Fibroblast of mammary gland (primary cell): Measurements from ENCODE around the gene CYP4F2.

Source experiments
- DNase-seq: peaks from one replicate; pipeline ENCODE4 v3.0.0-alpha.2; 2010; ENCODE audit warnings: low read depth
- H3K4me3 ChIP-seq: 2 replicates; pipeline ENCODE4 v1.5.1; 2011; ENCODE audit warnings: low read depth, mild to moderate bottlenecking, low read length, moderate library complexity; ENCODE audit not compliant: control insufficient read depth
- CTCF ChIP-seq: conservative IDR thresholded peaks from 2 replicates; pipeline ENCODE4 v1.5.1; 2011; ENCODE audit warnings: low read depth, low read length, inconsistent platforms; ENCODE audit not compliant: control insufficient read depth, insufficient read depth

Gene CYP4F2

DNA sequence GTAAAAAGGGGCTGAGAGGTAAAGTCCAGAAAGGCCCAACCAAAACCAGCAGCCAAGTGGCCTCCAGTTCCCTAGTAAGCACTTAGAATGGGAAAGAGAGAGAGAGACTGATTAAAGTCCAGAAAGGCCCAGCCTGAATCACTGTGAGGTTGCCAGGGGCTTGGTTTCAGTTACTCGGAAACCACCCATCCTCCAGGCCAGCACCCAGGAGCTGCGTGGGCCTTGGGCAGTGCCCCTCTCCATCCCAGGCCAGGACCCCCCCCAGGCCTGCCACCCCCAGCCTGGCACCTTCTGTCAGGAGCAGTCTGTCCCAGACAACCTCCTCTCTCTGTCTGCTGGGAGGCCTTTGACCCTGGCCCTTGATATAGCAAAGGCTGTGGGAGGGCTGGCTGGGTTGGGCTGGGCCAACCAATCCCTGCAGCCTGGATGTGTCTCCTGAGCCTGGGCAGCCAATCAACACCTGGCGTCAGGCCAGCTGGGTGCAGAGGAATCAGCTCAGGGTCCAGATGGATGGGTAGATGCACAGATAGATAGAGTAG lies at the start of gene CYP4F2:
TSS of gene CYP4F2 (minus strand) at position 337 of the 539 bp plus-strand sequence. CDS start 463 bp downstream, outside the sequence.
- H3K4me3 ChIP-seq, result no peak within 1 kb of the TSS
- no peak for TF ChIP-seq CTCF
- DNase-seq, result no peak

- no peak overlapping the region for H3K4me3 ChIP-seq
- DNase-seq, result no peak
- no peak for TF ChIP-seq CTCF
Observed at GRCh38 chr19:15945301-15945700, 47.4 kb upstream of the CYP4F2 start.

- no peak for TF ChIP-seq CTCF
- DNase-seq, result no peak
- no peak overlapping the region for H3K4me3 ChIP-seq
Observed at GRCh38 chr19:15944401-15944800, 46.5 kb upstream of the CYP4F2 start.

DNA sequence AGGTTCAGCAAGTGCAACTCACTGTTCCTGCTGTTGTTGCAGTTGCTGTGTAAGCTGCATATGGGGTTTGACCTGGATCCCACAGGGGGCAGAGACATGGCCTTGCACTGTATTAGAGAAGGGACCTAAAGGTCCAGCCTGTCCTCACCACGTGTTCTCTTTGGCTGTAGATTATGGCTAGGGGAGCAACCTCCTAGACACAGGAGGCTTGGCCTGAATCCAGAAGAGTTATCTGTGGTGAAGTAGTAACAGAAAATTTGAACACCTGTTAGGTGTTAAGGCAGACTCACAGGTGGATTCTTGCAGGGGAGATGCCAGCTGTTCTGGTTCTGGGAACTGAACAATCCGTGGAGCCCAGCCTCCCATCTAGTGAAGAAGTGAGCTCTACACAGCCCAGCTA lies 39.9 kb upstream of the CYP4F2 start:
- no peak for TF ChIP-seq CTCF
- DNase-seq, result no peak
- H3K4me3 ChIP-seq, result no peak overlapping the region

DNA sequence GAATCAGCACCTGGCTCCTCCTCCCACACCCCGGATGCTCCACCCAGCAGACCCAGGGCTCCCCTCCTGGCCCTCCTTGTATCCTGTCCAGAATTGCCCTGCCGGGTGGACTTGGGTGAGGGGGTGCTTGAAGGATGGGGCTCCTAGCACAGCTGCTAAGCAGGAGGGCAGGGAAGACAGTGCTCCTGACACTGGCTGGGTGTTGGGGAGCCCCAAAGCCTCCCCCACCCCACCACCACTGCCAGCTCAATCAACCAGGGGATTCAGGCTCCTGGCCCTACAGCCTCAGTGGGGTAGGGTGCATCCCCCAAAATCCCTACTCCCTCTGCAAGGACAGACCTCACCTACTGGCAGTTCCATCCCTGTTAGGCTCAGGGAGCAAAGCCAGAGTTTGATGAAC lies 39.1 kb upstream of the CYP4F2 start:
- TF ChIP-seq CTCF, result no peak
- no peak overlapping the region for H3K4me3 ChIP-seq
- no peak for DNase-seq

GRCh38 chr19:15936173-15936572 lies 38.3 kb upstream of the CYP4F2 start:
- no peak overlapping the region for H3K4me3 ChIP-seq
- no peak for DNase-seq
- TF ChIP-seq CTCF, result no peak

DNA sequence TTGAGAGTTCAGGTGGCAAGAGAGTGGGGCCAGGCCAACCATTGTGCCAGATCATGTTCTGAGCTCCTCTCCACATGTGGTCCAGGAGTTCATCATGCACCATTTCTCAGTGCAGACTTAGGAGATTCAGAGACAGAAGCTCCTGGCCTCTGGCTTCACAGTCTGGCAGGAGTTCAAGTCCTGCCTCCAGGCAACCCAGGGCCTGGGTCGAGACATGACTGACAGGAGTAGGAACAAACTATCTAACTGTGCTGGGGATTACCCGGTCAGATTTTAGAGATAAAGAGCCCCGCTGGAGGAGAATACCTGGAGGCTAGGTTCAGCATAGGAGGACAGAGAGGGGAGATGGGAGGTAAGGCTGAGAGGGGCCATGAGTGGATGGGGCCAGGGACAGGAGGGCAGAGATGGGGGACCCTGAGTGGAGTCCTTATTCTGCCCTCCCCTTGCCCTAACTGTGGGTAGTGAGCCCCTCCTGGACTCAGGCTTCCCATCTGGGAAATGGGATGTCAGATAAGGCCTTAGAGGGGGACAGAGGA lies 37.4 kb upstream of the CYP4F2 start:
- TF ChIP-seq CTCF, result no peak

More for the DNA sequence above, 37.4 kb upstream of the CYP4F2 start:
- no peak for DNase-seq
- no peak overlapping the region for H3K4me3 ChIP-seq
